Islet precursor cell (in vitro differentiated cells): ENCODE results near the gene NOTCH1.

Experiments used
- DNase-seq: peaks from one replicate; pipeline ENCODE4 v3.0.0-alpha.2; 2018

Gene NOTCH1

GRCh38 chr9:136455043-136456002 is 90.5 kb downstream of the NOTCH1 start:
- DNase-seq: no peak

GRCh38 chr9:136454026-136454796 is 91.6 kb downstream of the NOTCH1 start:
- DNase-seq: no peak

GRCh38 chr9:136453326-136453725 is 92.5 kb downstream of the NOTCH1 start:
- DNase-seq: no peak

GRCh38 chr9:136451221-136451877 is 94.5 kb downstream of the NOTCH1 start:
- DNase-seq: no peak

- DNase-seq: no peak
Observed at GRCh38 chr9:136448655-136449054, 97.2 kb downstream of the NOTCH1 start.

- no peak for DNase-seq
Observed at GRCh38 chr9:136447173-136447778, 98.6 kb downstream of the NOTCH1 start.

- DNase-seq: no peak
Observed at GRCh38 chr9:136445799-136446198, 100.0 kb downstream of the NOTCH1 start.
